GM19395 (cell line): ENCODE results near the gene SHOC2.
A peak's percentile ranks its signal among the peaks of the same experiment; 100 is the strongest.

ENCODE experiments used
- ATAC-seq: cut with Tn5 transposase; IDR thresholded peaks from one replicate; pipeline ENCODE4 v1.9.1; 2021; ENCODE audit warnings: mild to moderate bottlenecking, moderate library complexity; ENCODE audit not compliant: unreplicated experiment

SHOC2 gene

GRCh38 chr10:110979611-110980010 lies 60.2 kb downstream of the SHOC2 start:
- ATAC-seq = no peak

GRCh38 chr10:110980807-110981206 lies 61.4 kb downstream of the SHOC2 start:
- no peak for ATAC-seq

GRCh38 chr10:110983466-110983865 lies 64.1 kb downstream of the SHOC2 start:
- ATAC-seq = no peak

DNA sequence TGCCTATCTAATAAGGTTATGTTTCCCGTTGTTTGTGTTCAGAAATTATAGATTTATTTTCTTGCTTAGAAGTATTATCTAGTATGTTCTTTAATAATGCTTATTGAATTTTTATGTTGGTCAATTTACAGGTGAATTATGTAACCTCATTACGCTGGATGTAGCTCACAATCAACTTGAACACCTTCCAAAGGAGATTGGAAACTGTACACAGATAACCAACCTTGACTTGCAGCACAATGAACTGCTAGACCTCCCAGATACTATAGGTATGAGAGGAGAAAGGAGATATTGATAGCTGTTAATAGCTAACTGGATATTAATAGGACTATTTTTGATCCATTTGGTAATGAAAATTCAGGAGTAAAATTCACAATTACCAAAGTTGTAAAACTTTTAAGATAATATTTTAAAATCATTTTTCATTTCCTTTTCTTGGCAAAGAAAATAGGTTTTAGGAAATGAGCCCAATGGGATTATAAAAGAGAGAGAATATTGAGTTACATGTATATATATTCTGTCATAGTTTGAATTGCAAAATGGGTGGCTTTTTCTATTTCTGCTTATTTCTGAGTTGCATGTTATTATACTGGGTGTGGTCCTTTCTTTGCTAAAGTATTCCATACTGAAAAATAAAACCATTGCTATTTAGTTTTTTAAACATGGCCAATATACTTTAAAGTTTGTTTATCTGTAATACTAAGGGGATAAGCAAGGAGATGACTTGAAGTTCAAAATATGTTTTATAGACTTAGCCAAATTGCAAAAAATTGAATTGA lies 66.3 kb downstream of the SHOC2 start:
- no peak for ATAC-seq

DNA sequence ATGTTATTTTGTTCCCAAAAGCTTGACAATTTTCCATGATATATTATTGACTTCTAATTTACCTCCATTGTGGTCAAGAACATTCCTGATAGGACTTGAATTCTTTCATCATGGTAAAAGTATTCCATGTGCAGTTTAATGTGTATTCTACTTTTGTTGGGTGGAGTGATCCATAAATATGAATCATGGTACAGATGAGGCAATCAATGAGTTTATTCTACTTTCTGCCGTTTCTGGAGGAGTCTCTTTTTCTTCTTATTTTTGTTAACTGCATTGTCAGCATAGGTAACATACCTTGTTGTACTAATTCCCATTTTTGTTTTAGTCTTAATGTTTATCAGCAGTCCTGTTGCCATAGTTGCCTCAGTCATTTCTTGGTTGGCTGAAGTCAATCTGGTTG lies 69.6 kb downstream of the SHOC2 start:
- ATAC-seq = no peak

GRCh38 chr10:110992006-110992800 lies 72.8 kb downstream of the SHOC2 start:
- ATAC-seq = no peak

- ATAC-seq = peak; percentile 79
These were observed 73.8 kb downstream of the SHOC2 start for GRCh38 chr10:110993024-110993693.

GRCh38 chr10:110994406-110995086 lies 75.1 kb downstream of the SHOC2 start:
- no peak for ATAC-seq

GRCh38 chr10:110995301-110995700 lies 75.9 kb downstream of the SHOC2 start:
- ATAC-seq = no peak

DNA sequence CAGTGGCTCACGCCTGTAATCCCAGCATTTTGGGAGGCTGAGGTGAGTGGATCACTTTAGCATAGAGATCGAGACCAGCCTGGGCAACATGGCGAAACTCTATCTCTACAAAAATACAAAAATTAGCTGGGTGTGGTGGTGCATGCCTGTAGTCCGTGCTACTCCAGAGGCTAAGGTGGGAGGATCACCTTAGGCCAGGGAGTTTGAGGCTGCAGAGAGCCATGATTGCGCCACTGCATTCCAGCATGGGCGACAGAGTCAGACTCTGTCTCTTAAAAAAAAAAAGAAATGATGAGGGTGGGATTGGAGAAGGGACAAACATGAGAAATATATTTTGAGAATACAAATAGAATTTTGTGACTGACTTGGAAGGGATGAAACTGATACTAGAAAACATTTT lies 76.9 kb downstream of the SHOC2 start:
- ATAC-seq = no peak

DNA sequence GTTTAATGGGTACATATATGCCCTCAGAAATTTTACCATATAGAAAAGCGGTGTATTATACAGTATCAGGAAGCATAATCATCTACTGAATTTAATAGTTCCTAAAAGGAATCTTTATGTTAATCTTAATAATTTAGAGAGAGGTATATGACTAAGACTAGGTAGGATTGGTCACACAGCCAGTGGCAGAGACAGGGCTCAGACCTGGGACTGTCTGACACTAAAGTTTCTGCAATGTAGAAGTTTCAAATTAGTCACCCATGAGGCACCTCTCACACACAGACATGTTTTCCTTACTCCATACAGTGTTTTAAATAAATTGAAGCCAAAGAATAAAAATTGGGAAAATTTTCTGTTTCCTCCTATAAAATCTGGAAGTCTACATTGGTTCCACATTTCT lies 84.6 kb downstream of the SHOC2 start:
- ATAC-seq = no peak

DNA sequence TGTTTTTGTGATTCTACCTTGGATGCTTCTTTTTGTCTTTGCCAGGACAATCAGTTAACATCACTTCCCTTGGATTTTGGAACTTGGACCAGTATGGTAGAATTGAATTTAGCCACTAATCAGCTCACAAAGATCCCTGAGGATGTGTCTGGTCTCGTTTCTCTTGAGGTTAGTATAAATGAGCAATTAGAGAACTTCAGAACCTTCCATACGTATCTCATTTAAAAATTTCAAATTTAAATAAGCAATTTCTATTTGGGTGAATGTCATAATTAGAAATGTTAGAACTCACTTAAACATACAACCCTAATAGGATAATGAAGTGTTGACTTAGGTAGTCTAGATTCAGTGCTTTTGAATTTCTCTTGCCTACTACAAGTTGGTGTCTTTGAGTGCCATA lies 88.1 kb downstream of the SHOC2 start:
- ATAC-seq = no peak

DNA sequence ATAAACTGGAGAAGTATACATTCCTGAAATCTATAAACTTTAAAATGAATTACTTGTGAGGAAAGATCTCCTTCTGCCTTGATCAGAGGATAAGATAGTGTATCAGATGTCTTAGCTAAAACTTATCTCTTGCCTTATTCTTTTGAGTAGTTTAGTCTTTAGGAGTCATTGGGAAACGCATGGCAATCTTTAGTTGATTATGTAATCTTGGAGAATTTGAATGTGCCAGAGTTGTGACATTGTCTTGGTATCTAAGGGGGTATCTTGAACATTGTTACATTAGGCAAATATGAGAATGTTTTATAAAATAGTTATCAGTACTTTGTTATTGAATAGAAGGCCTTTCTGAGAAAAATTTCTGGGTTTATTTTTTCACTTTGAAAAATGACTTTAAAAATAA lies 95.8 kb downstream of the SHOC2 start:
- ATAC-seq = no peak

DNA sequence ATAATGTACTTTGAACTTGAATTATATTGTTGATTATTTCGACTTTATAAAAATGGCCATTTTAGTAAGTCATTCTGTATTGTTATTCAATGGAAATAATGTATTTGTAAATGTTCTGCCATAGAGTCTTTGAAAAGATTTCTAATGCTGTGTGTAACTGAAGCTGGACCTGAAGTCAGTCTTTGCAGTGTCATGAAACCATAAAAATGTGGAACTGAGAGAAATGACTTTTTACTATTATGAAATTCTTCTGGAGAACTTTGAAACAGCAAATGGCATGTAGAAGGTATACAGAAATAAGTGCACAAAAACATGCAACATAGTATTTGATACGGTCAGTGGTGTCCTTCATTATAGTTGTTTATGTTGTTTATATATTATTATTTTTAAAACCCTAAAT lies 97.7 kb downstream of the SHOC2 start:
- ATAC-seq = no peak

DNA sequence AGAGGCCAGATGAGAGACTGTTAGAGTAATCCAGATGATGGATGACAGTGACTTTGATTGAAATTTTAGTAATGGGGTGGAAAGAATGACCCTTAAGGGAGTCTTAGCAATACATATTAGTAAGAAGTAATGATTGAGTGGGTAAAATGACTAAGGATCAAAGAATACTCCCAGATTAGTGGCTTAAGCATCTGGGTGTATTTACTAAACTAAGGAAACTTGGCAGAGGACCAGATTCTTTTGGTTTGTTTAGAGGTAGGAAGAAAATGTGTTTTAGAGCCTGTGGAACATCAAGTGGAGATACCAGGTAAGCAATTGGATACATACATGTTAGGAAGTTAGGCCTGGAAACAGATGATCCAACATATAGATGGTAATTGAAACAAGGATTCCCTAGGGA lies 98.6 kb downstream of the SHOC2 start:
- no peak for ATAC-seq

DNA sequence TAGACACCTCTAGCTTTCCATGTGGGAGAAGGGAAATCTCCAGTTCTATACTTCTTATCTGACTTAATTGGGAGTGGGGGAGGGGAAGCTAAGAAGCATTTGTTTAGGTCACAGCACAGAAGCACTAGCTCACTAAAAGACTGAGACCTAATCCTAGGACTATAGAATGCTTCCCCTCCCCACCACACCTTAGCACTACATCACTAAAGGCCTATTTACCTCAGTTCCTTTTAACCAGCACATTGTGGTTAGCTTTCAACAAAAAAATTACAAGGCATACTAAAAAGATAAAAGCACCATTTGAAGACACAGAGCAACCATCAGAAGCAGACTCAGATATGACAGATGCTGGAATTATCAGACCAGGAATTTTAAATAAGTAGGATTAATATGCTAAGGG lies 103.7 kb downstream of the SHOC2 start:
- no peak for ATAC-seq

GRCh38 chr10:111030042-111030750 lies 110.8 kb downstream of the SHOC2 start:
- peak; percentile 72 for ATAC-seq

GRCh38 chr10:111034598-111035310 lies 115.3 kb downstream of the SHOC2 start:
- ATAC-seq = no peak

- ATAC-seq = no peak
These were observed 116.1 kb downstream of the SHOC2 start for GRCh38 chr10:111035542-111035941.

GRCh38 chr10:111037858-111038257 lies 118.5 kb downstream of the SHOC2 start:
- no peak for ATAC-seq
